ENCODE results near the gene ZNF521. TPM values are rescaled to one million over a fixed set of nuclear protein-coding genes. Genes with fewer than 3 reads are reported as not detected.

Gene ZNF521
- total and polyA plus RNA-seq, 4 donors = 0.50 to 3.7 (median 1.5) TPM

DNA sequence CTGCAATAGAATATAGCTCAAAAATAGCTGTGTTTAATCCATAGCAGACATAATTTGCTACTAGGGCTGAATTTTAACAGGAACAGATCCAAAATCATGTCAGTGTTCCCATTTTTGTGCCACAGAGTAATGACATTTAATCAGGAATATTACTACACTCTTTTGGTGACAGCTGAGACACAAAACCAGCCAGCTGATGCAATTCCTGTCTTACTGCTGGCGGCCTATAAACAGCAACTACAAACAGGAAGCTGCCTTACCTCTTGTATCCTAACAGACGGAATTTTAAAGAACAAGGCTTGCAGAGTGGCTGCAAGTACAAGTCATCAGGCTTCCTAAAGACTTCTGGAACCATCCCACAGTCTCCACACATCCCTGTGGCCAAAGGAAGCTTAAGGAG is 218.1 kb downstream of the ZNF521 start (continued):
- TF ChIP-seq, protein P1, sequence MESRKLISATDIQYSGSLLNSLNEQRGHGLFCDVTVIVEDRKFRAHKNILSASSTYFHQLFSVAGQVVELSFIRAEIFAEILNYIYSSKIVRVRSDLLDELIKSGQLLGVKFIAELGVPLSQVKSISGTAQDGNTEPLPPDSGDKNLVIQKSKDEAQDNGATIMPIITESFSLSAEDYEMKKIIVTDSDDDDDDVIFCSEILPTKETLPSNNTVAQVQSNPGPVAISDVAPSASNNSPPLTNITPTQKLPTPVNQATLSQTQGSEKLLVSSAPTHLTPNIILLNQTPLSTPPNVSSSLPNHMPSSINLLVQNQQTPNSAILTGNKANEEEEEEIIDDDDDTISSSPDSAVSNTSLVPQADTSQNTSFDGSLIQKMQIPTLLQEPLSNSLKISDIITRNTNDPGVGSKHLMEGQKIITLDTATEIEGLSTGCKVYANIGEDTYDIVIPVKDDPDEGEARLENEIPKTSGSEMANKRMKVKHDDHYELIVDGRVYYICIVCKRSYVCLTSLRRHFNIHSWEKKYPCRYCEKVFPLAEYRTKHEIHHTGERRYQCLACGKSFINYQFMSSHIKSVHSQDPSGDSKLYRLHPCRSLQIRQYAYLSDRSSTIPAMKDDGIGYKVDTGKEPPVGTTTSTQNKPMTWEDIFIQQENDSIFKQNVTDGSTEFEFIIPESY (IDR thresholded peaks at IDR 0.05) = no peak
- no peak for TF ChIP-seq FOXA1 (IDR thresholded peaks at IDR 0.05)
- no peak for TF ChIP-seq HNF4G (IDR thresholded peaks at IDR 0.05)
- no peak for TF ChIP-seq EGR1 (IDR thresholded peaks at IDR 0.05; ENCODE audit: low read depth in 2 of 2)
- TF ChIP-seq RXRA (IDR thresholded peaks at IDR 0.05) = no peak
- TF ChIP-seq, protein P2, sequence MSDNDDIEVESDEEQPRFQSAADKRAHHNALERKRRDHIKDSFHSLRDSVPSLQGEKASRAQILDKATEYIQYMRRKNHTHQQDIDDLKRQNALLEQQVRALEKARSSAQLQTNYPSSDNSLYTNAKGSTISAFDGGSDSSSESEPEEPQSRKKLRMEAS (IDR thresholded peaks at IDR 0.05) = no peak
- TF ChIP-seq RAD21 (IDR thresholded peaks at IDR 0.05) = no peak
- TF ChIP-seq FOXA2 (IDR thresholded peaks at IDR 0.05) = no peak
- no peak for TF ChIP-seq YY1 (IDR thresholded peaks at IDR 0.05)

DNA sequence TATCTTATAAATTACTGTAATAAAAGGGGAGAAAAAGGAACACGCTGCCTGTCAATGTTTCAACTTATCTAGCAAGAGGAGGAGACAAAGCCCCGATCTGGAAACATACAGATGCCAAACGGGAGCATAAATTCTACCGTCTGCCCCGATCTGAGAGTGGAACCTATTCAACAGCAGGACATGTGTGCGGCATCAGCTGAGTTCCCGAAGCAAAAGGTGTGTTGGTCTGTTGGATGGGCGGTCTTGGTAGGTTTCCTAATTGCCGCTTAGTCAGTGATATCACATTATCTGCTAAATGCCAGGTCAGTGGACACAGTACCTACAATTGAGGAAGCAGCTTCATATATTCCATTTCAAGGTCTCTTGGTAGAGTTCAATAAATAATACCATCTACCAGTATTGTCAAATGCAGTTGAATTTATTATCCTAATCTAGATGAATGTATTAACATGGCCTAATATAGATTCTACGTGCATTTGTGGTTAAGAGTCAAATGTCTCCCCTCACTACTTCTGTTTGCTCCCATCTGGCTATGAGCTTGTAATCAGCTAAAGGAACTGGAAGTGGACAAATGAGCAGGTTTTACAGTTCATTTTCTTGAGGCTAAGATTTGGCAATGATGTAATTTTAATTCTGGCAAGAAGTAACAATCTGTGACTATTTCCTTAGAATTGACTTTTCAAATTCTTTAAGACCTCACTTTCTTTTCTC is 219.0 kb downstream of the ZNF521 start:
- H3K4me1 ChIP-seq (ENCODE audit: control insufficient read depth in 4 of 4, insufficient read depth in 4 of 4, low read length in 3 of 4) = no peaks in the 10 kb centered on the region
- 81% methylated on average over 10 of the region's 10 CpGs for WGBS
- no peaks in the 10 kb centered on the region for H3K27me3 ChIP-seq (ENCODE audit: control insufficient read depth in 4 of 4, insufficient read depth in 4 of 4, low read length in 3 of 4)
- no peak overlapping the region for H3K9ac ChIP-seq (ENCODE audit: low read depth in 1 of 2, low read length in 2 of 2)
- H3K36me3 ChIP-seq (ENCODE audit: control insufficient read depth in 4 of 4, insufficient read depth in 3 of 4, low read depth in 1 of 4, low read length in 3 of 4) = no peaks in the 10 kb centered on the region
- TF ChIP-seq HNF4G (IDR thresholded peaks at IDR 0.05) (no peak), HNF4A (conservative IDR thresholded peaks at IDR 0.05) (no peak), YY1 (IDR thresholded peaks at IDR 0.05) (no peak), FOXA2 (IDR thresholded peaks at IDR 0.05) (no peak), RXRA (IDR thresholded peaks at IDR 0.05) (no peak), SP1 (IDR thresholded peaks at IDR 0.05) (no peak), FOXA1 (IDR thresholded peaks at IDR 0.05) (no peak), TAF1 (conservative IDR thresholded peaks at IDR 0.05) (no peak), GABPA (IDR thresholded peaks at IDR 0.05 in 1 of 2, conservative IDR thresholded peaks at IDR 0.05 in 1 of 2) (no peak)
- TF ChIP-seq, protein P2 (IDR thresholded peaks at IDR 0.05) = no peak
- TF ChIP-seq, protein P3, sequence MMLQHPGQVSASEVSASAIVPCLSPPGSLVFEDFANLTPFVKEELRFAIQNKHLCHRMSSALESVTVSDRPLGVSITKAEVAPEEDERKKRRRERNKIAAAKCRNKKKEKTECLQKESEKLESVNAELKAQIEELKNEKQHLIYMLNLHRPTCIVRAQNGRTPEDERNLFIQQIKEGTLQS (IDR thresholded peaks at IDR 0.05) = no peak
- TF ChIP-seq, protein P4, sequence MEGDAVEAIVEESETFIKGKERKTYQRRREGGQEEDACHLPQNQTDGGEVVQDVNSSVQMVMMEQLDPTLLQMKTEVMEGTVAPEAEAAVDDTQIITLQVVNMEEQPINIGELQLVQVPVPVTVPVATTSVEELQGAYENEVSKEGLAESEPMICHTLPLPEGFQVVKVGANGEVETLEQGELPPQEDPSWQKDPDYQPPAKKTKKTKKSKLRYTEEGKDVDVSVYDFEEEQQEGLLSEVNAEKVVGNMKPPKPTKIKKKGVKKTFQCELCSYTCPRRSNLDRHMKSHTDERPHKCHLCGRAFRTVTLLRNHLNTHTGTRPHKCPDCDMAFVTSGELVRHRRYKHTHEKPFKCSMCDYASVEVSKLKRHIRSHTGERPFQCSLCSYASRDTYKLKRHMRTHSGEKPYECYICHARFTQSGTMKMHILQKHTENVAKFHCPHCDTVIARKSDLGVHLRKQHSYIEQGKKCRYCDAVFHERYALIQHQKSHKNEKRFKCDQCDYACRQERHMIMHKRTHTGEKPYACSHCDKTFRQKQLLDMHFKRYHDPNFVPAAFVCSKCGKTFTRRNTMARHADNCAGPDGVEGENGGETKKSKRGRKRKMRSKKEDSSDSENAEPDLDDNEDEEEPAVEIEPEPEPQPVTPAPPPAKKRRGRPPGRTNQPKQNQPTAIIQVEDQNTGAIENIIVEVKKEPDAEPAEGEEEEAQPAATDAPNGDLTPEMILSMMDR (IDR thresholded peaks at IDR 0.05; ENCODE audit: low read depth, low read length, missing input control) = no peak
- TF ChIP-seq, protein P5, sequence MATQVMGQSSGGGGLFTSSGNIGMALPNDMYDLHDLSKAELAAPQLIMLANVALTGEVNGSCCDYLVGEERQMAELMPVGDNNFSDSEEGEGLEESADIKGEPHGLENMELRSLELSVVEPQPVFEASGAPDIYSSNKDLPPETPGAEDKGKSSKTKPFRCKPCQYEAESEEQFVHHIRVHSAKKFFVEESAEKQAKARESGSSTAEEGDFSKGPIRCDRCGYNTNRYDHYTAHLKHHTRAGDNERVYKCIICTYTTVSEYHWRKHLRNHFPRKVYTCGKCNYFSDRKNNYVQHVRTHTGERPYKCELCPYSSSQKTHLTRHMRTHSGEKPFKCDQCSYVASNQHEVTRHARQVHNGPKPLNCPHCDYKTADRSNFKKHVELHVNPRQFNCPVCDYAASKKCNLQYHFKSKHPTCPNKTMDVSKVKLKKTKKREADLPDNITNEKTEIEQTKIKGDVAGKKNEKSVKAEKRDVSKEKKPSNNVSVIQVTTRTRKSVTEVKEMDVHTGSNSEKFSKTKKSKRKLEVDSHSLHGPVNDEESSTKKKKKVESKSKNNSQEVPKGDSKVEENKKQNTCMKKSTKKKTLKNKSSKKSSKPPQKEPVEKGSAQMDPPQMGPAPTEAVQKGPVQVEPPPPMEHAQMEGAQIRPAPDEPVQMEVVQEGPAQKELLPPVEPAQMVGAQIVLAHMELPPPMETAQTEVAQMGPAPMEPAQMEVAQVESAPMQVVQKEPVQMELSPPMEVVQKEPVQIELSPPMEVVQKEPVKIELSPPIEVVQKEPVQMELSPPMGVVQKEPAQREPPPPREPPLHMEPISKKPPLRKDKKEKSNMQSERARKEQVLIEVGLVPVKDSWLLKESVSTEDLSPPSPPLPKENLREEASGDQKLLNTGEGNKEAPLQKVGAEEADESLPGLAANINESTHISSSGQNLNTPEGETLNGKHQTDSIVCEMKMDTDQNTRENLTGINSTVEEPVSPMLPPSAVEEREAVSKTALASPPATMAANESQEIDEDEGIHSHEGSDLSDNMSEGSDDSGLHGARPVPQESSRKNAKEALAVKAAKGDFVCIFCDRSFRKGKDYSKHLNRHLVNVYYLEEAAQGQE (IDR thresholded peaks at IDR 0.05) = no peak
- H3K27ac ChIP-seq (ENCODE audit: low read depth in 1 of 2, low read length in 2 of 2) = no peak overlapping the region
- no peak for DNase-seq (ENCODE audit: low spot score)
- no peak overlapping the region for H3K4me3 ChIP-seq (ENCODE audit: low read depth in 1 of 3, low read length in 3 of 3)
- H3K9me3 ChIP-seq (ENCODE audit: control insufficient read depth in 4 of 4, low read length in 3 of 4) = no peaks in the 10 kb centered on the region
